ENCODE measurements around the gene DNASE2. TPM values are rescaled to one million over a fixed set of nuclear protein-coding genes. Genes with fewer than 3 reads are reported as not detected.

The DNASE2 gene
- total RNA-seq, 1 experiment from 2014 or later = 35.7 TPM

DNA sequence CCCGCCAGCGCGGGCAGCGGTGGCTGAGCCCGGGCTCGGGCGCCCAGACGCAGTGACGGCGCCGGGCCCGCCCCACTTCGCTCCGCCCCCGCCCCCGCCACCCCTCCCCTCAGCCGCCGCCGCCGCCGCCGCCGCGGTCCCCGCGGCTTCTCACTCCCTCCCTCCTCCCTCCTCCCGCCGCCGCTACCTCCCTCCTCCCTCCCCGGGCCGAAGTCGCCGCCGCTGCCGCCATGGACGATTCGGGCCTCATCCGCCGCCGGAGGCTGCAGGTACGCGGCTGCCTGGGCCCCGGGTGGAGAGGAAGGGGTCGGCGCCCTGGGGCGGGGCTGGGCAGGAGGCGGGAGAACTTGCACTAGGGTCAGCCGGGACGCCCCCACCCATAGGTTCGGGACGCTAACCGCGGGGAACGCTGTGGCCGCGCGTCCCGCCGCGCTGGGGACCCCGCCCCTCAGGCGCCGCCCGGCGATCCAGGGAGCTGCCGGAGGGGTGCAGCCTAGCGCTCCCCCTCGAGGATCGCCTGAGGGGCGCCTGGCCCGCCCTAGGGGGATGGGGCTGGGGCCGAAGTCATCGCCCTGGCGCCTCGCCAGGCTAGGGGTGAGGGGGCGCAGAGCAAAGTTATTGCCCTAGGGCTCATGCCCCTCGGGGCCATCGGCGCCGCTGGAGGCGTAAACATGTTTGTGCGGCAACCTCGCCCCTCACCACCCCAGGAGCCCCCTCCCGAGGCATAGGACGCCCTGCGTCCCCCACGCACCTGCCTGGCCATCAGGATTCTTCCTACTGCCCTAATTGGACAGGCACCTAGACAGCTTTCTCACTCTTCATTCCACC, 47.3 kb downstream of the DNASE2 start (continued):
- TF ChIP-seq, protein P1, sequence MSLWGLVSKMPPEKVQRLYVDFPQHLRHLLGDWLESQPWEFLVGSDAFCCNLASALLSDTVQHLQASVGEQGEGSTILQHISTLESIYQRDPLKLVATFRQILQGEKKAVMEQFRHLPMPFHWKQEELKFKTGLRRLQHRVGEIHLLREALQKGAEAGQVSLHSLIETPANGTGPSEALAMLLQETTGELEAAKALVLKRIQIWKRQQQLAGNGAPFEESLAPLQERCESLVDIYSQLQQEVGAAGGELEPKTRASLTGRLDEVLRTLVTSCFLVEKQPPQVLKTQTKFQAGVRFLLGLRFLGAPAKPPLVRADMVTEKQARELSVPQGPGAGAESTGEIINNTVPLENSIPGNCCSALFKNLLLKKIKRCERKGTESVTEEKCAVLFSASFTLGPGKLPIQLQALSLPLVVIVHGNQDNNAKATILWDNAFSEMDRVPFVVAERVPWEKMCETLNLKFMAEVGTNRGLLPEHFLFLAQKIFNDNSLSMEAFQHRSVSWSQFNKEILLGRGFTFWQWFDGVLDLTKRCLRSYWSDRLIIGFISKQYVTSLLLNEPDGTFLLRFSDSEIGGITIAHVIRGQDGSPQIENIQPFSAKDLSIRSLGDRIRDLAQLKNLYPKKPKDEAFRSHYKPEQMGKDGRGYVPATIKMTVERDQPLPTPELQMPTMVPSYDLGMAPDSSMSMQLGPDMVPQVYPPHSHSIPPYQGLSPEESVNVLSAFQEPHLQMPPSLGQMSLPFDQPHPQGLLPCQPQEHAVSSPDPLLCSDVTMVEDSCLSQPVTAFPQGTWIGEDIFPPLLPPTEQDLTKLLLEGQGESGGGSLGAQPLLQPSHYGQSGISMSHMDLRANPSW (CRISPR knock-in tag; conservative IDR thresholded peaks at IDR 0.05; ENCODE audit: low read depth) = no peak
- TF ChIP-seq CTCF (IDR thresholded peaks at IDR 0.05) (no peak), ZBTB43 (CRISPR knock-in tag; IDR thresholded peaks at IDR 0.05) (0 out of 2 replicates have a peak, but pooled peaks have one; percentile 29), ZNF263 (CRISPR knock-in tag; IDR thresholded peaks at IDR 0.05; ENCODE audit: low read depth) (peak; percentile 92)

- TF ChIP-seq ZNF263 (CRISPR knock-in tag; IDR thresholded peaks at IDR 0.05; ENCODE audit: low read depth) (no peak), ESRRA (CRISPR knock-in tag; IDR thresholded peaks at IDR 0.05; ENCODE audit: borderline replicate concordance) (no peak), OVOL2 (CRISPR knock-in tag; IDR thresholded peaks at IDR 0.05; ENCODE audit: borderline replicate concordance) (no peak), RORB (CRISPR knock-in tag; IDR thresholded peaks at IDR 0.05) (no peak), FOXK1 (CRISPR knock-in tag; IDR thresholded peaks at IDR 0.05) (no peak), MXD4 (CRISPR knock-in tag; IDR thresholded peaks at IDR 0.05; ENCODE audit: borderline replicate concordance) (no peak), KAT7 (CRISPR knock-in tag; IDR thresholded peaks at IDR 0.05; ENCODE audit: borderline replicate concordance) (no peak), SP1 (CRISPR knock-in tag; conservative IDR thresholded peaks at IDR 0.05) (no peak), CDX4 (CRISPR knock-in tag; IDR thresholded peaks at IDR 0.05; ENCODE audit: borderline replicate concordance) (no peak), FOXP1 (CRISPR knock-in tag; IDR thresholded peaks at IDR 0.05; ENCODE audit: borderline replicate concordance) (no peak)
- TF ChIP-seq, protein P2, sequence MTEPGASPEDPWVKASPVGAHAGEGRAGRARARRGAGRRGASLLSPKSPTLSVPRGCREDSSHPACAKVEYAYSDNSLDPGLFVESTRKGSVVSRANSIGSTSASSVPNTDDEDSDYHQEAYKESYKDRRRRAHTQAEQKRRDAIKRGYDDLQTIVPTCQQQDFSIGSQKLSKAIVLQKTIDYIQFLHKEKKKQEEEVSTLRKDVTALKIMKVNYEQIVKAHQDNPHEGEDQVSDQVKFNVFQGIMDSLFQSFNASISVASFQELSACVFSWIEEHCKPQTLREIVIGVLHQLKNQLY (CRISPR knock-in tag; IDR thresholded peaks at IDR 0.05) = no peak
- TF ChIP-seq, protein P3, sequence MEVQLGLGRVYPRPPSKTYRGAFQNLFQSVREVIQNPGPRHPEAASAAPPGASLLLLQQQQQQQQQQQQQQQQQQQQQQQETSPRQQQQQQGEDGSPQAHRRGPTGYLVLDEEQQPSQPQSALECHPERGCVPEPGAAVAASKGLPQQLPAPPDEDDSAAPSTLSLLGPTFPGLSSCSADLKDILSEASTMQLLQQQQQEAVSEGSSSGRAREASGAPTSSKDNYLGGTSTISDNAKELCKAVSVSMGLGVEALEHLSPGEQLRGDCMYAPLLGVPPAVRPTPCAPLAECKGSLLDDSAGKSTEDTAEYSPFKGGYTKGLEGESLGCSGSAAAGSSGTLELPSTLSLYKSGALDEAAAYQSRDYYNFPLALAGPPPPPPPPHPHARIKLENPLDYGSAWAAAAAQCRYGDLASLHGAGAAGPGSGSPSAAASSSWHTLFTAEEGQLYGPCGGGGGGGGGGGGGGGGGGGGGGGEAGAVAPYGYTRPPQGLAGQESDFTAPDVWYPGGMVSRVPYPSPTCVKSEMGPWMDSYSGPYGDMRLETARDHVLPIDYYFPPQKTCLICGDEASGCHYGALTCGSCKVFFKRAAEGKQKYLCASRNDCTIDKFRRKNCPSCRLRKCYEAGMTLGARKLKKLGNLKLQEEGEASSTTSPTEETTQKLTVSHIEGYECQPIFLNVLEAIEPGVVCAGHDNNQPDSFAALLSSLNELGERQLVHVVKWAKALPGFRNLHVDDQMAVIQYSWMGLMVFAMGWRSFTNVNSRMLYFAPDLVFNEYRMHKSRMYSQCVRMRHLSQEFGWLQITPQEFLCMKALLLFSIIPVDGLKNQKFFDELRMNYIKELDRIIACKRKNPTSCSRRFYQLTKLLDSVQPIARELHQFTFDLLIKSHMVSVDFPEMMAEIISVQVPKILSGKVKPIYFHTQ (CRISPR knock-in tag; IDR thresholded peaks at IDR 0.05) = no peak
- TF ChIP-seq, protein P4, sequence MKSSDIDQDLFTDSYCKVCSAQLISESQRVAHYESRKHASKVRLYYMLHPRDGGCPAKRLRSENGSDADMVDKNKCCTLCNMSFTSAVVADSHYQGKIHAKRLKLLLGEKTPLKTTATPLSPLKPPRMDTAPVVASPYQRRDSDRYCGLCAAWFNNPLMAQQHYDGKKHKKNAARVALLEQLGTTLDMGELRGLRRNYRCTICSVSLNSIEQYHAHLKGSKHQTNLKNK (CRISPR knock-in tag; IDR thresholded peaks at IDR 0.05) = no peak
- peaks cover 66% of the 10 kb centered on the region for H3K27me3 Mint-ChIP-seq (ENCODE audit: low read depth)
- ChIA-PET CTCF (interaction anchor here (1.3 kb wide), 2 partner anchors 52 to 132 kb away, joined by 7 to 8 read pairs; no protein-coding TSS in a partner anchor), POLR2A (no interaction called here)
- H3K4me3 Mint-ChIP-seq = peak overlapping the region; percentile 59
- no peak overlapping the region for H3K27ac Mint-ChIP-seq
- no peaks in the 10 kb centered on the region for H3K9me3 Mint-ChIP-seq
- H3K4me1 Mint-ChIP-seq = peaks cover 30% of the 10 kb centered on the region
- ATAC-seq (no peak), DNase-seq (ENCODE audit: low spot score) (no peak)
- H3K36me3 Mint-ChIP-seq = no peaks in the 10 kb centered on the region
Observed at GRCh38 chr19:12833418-12833737, 47.9 kb downstream of the DNASE2 start.
